Stimulated activated CD4-positive, alpha-beta T cell treated with anti-CD3 and anti-CD28 coated beads, Interleukin-15, amount 100 ng/mL, for 48 hours (primary cell): Measurements from ENCODE around the gene CACNA1D.

Experiments used
- DNase-seq, 2 donors: peaks; one replicate each; pipeline ENCODE4 v3.0.0-alpha.2; 2020; ENCODE audit warnings: low read depth in 2 of 2

The CACNA1D gene

DNA sequence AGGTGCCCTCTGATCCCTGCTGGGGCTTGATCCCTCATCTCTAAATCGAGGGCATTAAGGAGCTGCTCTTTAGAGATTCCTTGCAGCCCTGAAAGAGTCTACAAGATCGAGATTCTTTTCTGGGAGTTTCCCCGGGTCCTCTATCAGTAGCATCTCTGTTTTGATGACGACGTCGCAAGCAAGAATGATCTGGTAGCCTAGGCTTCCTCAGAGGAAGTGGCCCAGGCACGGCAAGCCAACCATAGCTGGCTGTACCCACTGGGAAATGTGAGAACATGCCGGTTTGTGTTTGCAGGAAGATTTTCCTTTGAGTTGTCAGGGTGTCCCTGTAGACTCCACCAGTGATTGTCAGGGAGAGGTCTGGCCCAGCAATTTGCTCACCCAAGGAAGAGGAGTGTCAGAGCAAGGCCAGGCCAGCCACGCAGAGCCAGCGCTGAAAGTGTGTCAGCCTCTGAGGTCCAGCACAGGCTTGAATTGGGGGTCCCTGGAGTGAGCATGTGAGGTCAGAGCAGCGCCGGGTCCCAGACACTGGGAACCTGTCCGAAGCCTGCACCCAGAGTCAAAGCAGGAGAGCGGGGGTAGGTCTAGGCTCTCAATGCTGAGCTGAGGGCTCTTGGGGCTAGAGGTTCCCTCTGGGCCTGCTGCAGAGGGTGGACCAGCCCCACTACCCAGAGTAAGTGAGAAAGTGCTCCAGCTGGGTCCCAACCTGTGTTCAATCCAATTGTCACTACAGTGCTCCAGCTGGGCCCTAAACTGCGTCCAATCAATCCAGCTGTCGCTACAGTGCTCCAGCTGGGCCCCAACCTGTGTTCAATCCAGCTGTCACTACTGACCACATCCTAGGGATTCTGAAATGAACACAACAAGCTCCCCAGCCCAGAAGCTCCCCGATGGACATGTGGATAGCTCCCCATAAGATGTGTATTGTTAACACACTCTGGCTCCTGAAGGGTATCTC is 256.1 kb downstream of the CACNA1D start:
- no peak for DNase-seq

DNA sequence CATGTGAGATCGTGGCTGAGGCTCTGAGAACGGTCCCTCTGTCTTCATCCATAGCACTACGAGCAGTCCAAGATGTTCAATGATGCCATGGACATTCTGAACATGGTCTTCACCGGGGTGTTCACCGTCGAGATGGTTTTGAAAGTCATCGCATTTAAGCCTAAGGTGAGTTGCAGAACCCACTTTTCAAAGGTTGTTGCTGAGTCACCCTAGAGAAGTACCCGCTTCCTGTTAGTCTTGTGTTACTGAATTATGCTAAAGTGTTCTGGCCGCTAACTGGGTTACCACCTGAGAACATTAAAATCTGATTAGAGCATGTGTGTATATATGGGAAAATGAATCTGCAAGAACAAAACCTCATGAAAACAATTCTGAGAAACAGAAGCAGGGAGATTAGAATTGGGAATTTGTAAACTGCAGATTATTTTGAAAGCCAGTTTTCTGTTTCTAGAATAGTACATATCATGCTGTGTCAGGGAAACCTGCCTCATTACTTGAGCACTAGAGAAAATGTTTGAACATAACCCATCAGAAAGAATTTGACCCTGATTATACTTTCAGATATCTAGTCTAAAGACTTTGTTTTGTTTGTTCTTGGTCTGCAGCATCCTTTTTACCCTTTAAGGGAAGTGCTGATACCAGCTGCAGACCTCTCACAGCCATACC is 259.2 kb downstream of the CACNA1D start:
- no peak for DNase-seq

DNA sequence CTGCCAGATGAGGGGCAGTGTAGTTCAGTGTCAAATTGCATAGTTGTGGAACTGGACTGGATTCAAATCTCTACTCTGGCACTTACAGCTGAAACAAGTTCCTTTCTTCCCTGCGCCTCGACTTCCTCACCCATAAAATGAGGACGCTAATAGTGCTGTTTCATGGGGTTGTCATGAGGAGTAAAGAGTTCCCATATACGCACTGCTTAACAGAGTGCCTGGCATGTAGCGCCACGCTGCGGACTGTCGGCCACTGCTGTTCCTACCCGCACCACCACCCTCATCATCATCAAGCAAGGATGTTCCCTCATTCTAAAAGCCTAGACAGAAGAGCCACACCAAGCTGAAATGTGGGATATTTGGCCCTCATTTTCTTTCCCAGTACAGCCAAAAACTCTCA is 259.9 kb downstream of the CACNA1D start:
- no peak for DNase-seq

DNA sequence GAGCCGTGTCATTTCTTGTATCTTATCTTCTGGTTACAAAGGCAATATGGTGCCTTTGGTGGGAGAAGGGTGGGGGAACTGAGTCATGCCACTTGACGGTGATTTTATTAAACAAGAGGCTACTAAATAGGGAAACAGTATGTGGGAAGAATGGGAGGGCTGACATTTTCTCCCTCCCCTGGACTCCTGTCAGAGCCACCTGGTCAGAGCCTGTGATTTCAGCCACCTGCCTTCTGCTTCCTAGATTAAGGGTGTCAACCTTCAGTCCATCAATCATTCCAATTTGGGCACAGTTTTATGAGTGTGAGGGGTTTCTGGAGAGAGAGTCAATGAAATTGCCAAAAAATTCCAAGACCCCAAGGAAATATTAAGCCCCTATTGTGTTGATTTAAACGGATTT is 264.4 kb downstream of the CACNA1D start:
- no peak for DNase-seq

DNA sequence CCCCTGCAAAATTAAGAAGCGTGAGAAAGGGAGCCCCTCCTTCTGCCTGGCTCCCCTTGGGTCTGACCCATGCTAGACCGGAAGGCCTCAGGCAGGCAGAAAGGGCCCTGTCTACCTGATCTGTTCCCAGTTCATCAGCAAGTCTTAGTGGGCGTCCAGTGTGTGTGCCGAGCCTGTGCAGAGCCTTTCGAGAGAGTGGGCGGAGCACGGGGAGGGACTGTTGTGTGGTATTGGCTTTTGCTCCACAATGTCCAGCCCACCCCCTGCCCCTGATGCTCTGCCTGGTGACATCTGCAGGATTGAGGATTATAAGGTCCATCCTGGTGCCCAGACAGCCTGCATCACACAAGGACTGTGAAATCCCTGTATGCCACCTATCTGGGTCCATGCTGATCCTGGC is 268.9 kb downstream of the CACNA1D start:
- DNase-seq, result no peak

DNA sequence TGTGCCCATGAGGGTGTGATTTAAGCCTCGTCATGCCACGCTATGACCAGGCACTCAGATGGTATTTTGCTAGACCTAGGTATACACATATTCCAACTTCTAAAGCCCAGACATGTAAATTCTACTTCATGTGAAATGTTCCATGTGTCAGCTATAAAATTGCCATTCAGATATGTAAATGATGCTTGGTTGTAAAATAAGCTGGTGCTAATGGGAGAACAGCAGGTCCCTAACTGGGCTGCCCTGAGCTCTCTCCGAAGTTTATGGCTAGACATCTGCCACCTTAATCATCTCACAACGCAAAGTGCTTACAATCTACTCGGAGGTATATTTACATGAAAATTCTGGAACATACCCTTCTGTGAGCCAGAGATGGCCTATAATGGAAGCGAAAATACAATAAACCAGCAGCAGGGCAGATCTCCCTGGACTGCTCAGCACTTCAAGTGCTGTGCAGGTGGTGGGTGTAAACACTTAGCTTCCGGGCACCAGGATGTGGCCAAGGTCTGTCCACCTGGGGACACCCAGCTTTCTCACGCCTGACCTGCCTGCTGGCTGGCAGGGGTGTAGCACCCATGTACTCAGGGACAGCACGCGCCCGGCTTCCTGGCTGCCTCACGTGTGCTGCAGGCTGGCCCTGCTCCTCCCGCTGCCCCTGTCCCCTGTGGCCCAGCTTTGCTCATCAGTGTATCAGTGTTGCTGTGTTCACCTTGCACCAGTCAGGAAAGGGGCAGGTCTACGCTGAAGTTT is 269.8 kb downstream of the CACNA1D start:
- no peak for DNase-seq

DNA sequence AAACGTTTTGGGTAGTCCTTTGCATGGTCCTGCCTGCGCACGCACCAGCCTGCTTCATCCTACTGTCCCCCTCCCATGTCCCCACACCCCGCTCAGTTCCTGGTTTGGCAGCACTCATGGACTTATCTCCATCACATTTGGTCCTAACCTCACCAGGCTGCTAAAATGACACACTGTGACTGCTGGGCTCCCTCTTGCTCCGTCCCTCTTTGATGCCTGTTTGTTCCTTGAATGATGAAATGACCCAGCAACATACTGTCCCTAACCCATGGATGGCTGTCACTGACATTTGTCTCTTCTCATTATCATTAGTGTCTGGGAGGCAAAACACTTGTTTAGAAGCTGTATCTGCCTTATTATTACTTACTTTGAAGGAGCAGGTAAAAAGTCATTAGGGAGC is 271.3 kb downstream of the CACNA1D start:
- DNase-seq, result no peak

DNA sequence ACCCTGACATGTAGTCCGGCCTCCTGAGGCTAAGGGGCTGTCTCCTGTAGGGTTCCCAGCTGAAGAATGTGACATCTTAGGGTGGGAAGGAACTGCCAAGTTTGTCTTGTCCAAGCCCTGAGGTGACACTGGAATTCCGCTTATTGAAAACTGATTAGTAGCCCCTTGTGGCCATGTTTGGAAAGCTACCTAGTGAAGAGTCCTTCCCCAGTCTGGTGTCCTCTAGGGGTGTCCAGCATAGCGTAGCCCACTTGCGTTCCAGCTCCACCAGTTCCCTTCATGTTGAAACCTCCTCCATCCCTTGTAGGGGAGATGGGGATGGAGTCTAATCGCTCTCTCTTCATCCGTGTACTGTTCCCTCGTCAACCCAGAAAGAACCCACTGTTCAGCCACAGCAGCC is 272.3 kb downstream of the CACNA1D start:
- DNase-seq, result no peak

DNA sequence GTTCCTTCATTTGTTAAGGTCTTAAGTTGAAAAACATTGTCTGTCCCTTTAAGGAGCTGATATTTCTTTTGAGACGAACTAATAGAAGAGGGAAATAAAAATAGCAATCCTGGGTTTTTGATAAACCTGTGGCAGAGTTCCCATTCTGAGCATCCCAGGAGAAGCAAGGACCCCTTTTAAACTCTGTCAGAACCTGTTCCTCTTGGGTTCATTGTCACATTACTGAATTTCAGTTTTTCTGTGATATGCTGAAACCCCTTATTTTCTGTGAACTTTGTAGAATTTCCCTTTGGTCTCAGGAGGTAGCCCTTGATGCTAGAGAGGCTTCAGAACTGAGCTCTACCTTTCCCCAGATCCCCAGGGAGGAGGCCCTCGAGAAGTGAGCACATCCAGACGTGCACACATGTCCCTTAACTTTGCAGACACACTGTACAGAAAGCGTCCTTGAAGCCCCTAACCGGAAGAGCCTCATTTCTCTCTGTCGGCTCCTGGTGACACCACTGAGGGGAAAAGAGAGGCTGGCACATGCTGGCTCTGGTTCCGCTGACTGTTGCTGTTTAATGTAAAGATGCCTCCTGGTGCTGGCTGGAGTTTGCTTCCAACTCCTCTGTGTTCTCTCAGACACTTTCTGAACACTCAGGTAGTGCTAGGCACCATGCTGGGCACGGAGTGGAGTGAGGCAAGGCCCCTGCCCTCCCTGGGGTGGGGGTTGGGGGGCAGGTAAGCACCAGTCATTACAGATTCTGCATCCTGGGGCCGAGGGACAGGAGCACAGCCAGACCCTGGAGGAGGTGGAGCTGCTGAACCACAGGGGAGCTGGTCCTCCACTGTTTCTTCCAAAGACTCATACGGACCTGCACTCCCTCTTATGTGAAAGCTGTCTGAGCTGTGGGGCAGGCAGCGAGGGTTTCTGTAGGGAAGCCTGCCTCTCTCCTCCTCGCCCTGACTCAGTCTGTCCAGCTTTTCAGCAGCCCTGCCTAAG is 274.4 kb downstream of the CACNA1D start:
- DNase-seq, result no peak

DNA sequence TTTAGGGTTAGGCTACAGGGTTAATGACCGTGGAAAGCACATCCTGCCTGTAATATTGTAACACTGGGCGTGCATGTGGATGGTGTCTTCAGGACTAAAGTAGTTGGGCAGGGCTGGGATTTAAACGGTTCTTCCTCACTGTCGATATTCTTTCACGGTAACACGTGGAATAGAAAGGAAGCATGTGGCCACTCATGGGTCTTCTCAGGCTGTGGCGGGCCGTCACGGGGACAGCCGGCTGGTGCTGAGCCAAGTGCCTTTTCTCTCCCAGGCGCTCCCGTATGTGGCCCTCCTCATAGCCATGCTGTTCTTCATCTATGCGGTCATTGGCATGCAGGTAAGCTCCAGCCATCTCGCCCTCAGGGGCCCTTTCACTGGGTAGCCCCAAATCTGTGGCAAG is 278.2 kb downstream of the CACNA1D start:
- DNase-seq, result no peak

DNA sequence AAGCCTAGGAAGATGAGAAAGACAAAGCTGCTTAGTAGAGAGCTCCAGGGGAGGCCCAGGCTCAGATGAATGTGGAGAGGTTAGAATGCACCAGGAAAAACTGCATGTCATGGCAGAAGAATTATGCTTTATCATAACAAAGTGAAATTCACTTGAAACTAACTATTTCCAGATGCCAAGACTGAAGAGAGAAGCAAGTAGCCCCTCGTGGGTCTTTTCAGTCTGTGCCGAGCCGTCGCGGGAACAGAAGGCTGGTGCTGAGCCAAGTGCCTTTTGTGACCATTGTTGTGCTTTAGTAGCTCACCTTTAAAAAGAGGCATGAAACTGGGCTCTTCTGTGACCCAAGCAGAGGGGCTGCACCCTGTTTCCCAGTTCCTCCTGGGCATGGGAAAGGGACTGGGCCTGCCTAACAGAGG is 278.6 kb downstream of the CACNA1D start:
- no peak for DNase-seq

DNA sequence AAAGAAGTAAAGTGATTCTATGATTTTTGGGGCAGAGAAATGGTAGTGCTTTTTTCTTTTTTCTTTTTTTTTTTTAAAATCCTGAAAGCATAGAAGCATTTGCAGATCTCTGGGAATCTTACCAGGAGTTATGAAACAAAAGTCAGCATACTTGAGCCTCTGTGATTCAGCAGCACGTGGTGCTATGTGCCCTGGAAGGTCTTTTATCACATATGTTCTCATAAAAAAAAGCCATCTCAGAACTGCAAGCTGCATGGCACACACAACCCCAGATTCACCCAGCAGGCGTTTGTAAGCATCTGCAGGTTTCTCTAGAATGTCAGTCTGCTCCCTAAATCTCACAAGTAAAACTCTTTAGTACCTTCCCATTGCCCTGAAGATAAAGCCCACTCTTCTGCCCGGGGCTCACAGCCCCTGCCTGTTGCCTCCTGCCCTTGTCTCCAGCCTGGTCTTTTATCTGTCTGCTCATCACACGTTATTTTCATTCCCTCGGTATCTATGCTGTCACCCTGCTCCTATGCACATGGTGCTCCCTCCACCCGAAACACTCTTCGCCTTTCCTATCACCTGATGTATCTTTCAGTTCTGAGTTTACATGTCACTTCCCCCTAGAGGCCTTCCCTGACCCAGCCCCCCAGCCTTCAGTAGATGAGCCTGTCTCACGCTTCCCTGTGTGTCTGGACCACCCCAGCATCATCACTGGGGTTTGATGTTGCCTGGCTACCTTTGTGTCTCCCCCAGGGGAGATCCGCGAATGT is 279.4 kb downstream of the CACNA1D start:
- DNase-seq, result no peak

DNA sequence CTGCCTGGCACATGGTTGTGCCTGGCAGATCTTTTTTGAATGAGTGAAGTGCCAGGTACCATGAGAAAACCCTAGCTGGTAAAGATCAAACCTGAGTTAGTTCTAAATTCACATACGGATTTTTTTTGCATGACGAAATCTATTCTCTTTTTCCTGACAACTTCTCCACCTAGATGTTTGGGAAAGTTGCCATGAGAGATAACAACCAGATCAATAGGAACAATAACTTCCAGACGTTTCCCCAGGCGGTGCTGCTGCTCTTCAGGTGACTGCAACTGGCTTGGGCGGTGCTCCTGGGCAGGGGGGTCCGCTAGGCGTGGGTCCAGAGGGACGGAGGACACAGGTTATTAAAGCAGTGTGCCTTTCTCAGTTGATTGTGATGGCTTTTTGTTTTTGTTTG is 280.0 kb downstream of the CACNA1D start:
- no peak for DNase-seq

DNA sequence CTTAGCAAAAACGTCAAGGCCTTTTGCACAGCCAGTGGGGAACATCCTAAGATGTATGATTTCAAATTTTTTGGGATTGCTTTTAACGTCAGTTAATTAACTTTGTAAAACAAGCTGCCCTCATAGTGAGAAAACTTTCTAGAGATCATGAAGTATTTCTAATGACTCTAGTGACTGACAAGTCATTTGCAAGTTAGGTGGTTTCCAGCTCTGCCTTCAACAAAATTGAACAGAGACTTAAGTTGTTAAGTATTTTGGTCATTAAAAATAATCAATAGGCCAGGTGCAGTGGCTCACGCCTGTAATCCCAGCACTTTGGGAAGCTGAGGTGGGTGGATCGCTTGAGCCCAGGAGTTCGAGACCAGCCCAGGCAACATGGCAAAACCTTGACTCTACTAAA is 280.6 kb downstream of the CACNA1D start:
- no peak for DNase-seq

DNA sequence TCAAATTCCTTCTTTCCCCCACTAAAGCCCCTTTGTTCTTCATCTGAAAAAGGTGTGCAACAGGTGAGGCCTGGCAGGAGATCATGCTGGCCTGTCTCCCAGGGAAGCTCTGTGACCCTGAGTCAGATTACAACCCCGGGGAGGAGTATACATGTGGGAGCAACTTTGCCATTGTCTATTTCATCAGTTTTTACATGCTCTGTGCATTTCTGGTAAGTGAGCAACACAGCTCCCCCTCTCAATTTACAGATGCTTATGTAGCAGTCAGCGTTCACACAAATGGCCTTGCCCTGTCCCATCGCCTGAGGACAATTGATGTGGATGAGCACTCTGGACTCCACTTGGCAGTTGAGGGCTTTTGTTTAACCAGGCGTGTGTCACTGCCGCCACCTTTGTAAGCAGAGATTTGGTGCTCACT is 281.4 kb downstream of the CACNA1D start:
- no peak for DNase-seq

DNA sequence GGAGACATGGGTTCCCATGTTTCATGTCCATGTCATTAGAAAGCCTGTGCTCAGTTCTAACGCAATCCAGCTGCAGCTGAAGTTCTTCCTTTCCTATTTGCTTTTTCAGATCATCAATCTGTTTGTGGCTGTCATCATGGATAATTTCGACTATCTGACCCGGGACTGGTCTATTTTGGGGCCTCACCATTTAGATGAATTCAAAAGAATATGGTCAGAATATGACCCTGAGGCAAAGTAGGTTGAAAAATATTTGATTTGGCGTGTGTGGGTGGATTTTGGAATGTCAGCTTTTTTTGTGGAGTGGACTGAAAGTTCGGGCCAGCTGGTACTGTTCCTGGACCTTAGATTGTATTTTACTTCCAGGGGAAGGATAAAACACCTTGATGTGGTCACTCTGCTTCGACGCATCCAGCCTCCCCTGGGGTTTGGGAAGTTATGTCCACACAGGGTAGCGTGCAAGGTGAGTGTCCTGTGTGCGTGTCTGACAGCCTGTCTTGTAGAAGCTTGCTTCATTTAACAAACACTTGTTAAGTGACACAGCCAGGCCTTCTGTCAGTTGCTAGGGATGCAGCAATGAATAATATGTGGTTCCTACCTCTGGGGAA is 282.2 kb downstream of the CACNA1D start:
- DNase-seq, result no peak

DNA sequence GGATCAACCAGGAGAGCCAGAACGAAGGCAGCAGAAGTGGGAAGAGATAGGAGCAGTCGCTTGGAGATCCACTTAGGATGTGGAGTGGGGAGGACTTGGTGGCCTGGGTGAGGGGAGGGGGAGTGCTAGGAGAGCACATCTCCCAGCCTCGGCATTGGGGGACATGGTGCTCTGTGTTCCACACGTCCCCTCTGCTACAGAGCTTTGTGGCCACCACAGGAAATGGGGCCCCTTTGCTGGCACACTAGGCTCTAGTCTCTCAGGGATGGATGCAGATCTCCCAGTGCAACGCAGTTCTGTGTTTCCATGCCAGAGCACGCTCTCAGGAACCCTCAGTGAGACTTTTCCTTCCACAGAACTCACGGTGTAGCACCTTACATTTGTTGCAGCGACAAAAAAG is 283.1 kb downstream of the CACNA1D start:
- no peak for DNase-seq

DNA sequence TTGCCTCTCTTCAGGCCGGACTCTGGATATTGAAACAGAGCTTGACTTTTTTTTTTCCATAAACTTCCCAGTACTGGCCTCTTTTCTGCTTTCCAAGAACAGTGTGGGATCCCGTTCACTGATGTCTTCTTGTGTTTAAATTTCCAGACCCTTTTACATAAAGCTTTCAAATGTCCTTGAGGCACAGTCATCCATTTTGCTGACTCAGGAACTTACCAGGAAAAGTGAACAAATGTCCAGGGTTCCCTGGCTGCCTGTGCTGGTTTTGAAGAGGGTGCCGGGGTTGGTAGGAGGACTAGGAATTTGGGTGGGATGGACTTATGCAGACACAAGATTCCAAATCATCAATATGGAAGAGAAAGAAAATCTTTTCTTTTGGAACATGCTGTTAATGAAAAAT is 283.7 kb downstream of the CACNA1D start:
- no peak for DNase-seq

DNA sequence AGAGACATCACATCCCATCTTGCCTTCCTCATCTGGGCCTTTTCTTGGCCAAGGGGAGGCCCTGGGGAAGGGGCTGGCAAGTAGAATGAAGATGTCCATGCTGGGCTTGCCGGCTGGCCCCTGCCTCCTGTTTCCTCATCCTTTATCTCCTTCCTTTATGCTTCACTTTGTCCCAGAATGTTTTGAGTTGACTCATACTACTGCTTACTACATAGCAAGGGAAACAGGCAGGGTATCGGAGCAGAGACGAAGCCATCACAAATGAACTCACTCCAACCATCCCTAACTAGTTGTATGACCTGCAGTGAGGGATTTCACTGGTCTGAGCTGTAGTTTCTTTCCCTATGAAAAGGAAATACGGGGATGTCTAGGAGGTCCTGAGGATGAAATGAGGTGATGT is 285.8 kb downstream of the CACNA1D start:
- no peak for DNase-seq

DNA sequence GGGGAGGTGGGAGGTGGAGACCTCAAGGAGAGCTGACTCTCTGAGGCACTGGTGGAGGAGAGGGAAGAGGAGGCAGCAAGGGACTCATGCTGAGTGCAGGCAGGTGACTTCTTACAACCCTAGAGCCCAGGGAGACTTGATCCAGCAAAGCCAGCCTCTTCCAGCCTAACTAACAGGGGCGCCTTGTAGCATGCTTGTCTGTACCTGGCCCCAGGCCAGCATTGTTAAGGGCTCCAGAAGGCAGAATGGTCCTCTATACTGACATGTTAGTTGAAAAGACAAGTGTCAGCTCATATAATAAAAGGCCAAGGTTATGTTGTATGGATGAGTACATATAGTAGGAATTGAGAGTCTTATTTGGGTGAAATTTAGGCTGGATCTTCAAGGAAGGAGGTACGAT is 286.4 kb downstream of the CACNA1D start:
- DNase-seq, result no peak
